IMR-90 (cell line): ENCODE results near the gene DNAJC28. TPM values are rescaled to one million over a fixed set of nuclear protein-coding genes. Genes with fewer than 3 reads are reported as not detected.

Source experiments
- ATAC-seq: fragments of 200-7000 bp; cut with Tn5 transposase; 2 replicates; pipeline ENCODE4 v1.9.1; 2020; ENCODE audit warnings: low read depth, mild to moderate bottlenecking, moderate library complexity
- BruUV-seq: library from RNA; stranded (reverse); fragments of 400-500 nt; replicated peaks from 2 replicates; lab custom pipeline; 2021; lab: Mats Ljungman, UMichigan
- CTCF ChIA-PET: fragments of 300-600 bp; formaldehyde crosslinking; extraction: SDS; loops from one replicate; lab custom pipeline; 2021; ENCODE audit warnings: antibody characterized with exemption; lab: Yijun Ruan, JAX
- POLR2A ChIA-PET: fragments of 300-600 bp; sonication (Branson Sonifier 250); formaldehyde crosslinking; loops from one replicate; lab custom pipeline; 2022; ENCODE audit warnings: antibody characterized with exemption; ENCODE audit not compliant: unreplicated experiment; lab: Charles Lee
- DNase-seq: peaks from one replicate; pipeline ENCODE4 v3.0.0; 2013
- H2AFZ ChIP-seq: replicated peaks from 2 replicates; pipeline ENCODE3; 2013; ENCODE audit warnings: low read length, mild to moderate bottlenecking; ENCODE audit not compliant: poor library complexity
- H2AK5ac ChIP-seq: 2 replicates; pipeline ENCODE4 v1.6.1; 2013; ENCODE audit warnings: low read depth, low read length, inconsistent platforms
- H2AK9ac ChIP-seq: replicated peaks from 2 replicates; pipeline ENCODE3; 2013; ENCODE audit warnings: mild to moderate bottlenecking, low read depth, low read length, moderate library complexity; ENCODE audit not compliant: poor library complexity
- H2BK120ac ChIP-seq: 2 replicates; pipeline ENCODE4 v1.6.1; 2013; ENCODE audit warnings: low read depth, low read length, inconsistent platforms
- H2BK15ac ChIP-seq: 3 replicates; pipeline ENCODE4 v1.6.1; 2013; ENCODE audit warnings: low read depth, low read length, inconsistent platforms
- H2BK20ac ChIP-seq: 2 replicates; pipeline ENCODE4 v1.6.1; 2013; ENCODE audit warnings: low read depth, mild to moderate bottlenecking, inconsistent platforms, low read length, moderate library complexity
- H2BK5ac ChIP-seq: 2 replicates; pipeline ENCODE4 v1.6.1; 2013; ENCODE audit warnings: mild to moderate bottlenecking, low read depth, low read length, inconsistent platforms; ENCODE audit not compliant: poor library complexity, severe bottlenecking
- H3K14ac ChIP-seq: replicated peaks from 2 replicates; pipeline ENCODE4 v1.6.1; 2013; ENCODE audit warnings: low read depth, low read length, inconsistent platforms
- H3K18ac ChIP-seq: 2 replicates; pipeline ENCODE4 v1.6.1; 2013; ENCODE audit warnings: low read depth, low read length, control low read depth
- H3K23ac ChIP-seq: 2 replicates; pipeline ENCODE4 v1.6.1; 2013; ENCODE audit warnings: low read depth, low read length, inconsistent platforms
- H3K27ac ChIP-seq: 2 replicates; pipeline ENCODE4 v1.5.1; 2013; ENCODE audit warnings: mild to moderate bottlenecking, control low read depth, low read length; ENCODE audit not compliant: insufficient read depth
- H3K27me3 ChIP-seq: 2 replicates; pipeline ENCODE4 v1.6.1; 2013; ENCODE audit warnings: low read length; ENCODE audit not compliant: control insufficient read depth, insufficient read depth
- H3K36me3 ChIP-seq: 2 replicates; pipeline ENCODE4 v1.6.1; 2013; ENCODE audit warnings: low read length, mixed read lengths; ENCODE audit not compliant: control insufficient read depth, insufficient read depth
- H3K4ac ChIP-seq: 2 replicates; pipeline ENCODE4 v1.6.1; 2013; ENCODE audit warnings: low read depth, low read length, inconsistent platforms
- H3K4me1 ChIP-seq: 2 replicates; pipeline ENCODE4 v1.6.1; 2013; ENCODE audit warnings: low read length, mixed read lengths; ENCODE audit not compliant: control insufficient read depth, insufficient read depth
- H3K4me2 ChIP-seq: 2 replicates; pipeline ENCODE4 v1.6.1; 2013; ENCODE audit warnings: low read depth, mild to moderate bottlenecking, control low read depth, low read length, moderate library complexity
- H3K4me3 ChIP-seq: 2 replicates; pipeline ENCODE4 v1.5.1; 2013; ENCODE audit warnings: low read depth, mild to moderate bottlenecking, control low read depth, low read length, moderate library complexity; ENCODE audit not compliant: insufficient read depth
- H3K56ac ChIP-seq: 2 replicates; pipeline ENCODE4 v1.6.1; 2013; ENCODE audit warnings: low read length, inconsistent platforms; ENCODE audit not compliant: insufficient read depth; ENCODE audit errors: extremely low read depth
- H3K79me1 ChIP-seq, 2 experiments: 2 replicates each; pipeline ENCODE4 v1.6.1; 2013; ENCODE audit warnings: low read length in 2 of 2, inconsistent platforms in 1 of 2, low read depth in 1 of 2
- H3K9ac ChIP-seq: 2 replicates; pipeline ENCODE4 v1.6.1; 2013; ENCODE audit warnings: low read depth, low read length, control low read depth
- H3K9me1 ChIP-seq: 2 replicates; pipeline ENCODE4 v1.6.1; 2013; ENCODE audit warnings: low read length, inconsistent platforms; ENCODE audit not compliant: insufficient read depth
- H3K9me3 ChIP-seq: 2 replicates; pipeline ENCODE4 v1.6.1; 2013; ENCODE audit warnings: low read length; ENCODE audit not compliant: control insufficient read depth, insufficient read depth
- H4K20me1 ChIP-seq: 2 replicates; pipeline ENCODE4 v1.6.1; 2013; ENCODE audit warnings: low read length, inconsistent platforms; ENCODE audit not compliant: insufficient read depth
- H4K5ac ChIP-seq: 2 replicates; pipeline ENCODE4 v1.6.1; 2013; ENCODE audit warnings: mild to moderate bottlenecking, low read depth, low read length, control low read depth
- H4K8ac ChIP-seq, 2 experiments: 2 replicates each; pipeline ENCODE4 v1.6.1; 2013; ENCODE audit warnings: low read depth in 2 of 2, low read length in 2 of 2, control low read depth in 1 of 2, inconsistent platforms in 1 of 2
- H4K91ac ChIP-seq: 2 replicates; pipeline ENCODE4 v1.6.1; 2013; ENCODE audit warnings: low read depth, low read length, inconsistent platforms; ENCODE audit not compliant: insufficient read depth
- BHLHE40 ChIP-seq: fragments of 150-350 bp; IDR thresholded peaks from 2 replicates; pipeline ENCODE4 v1.6.1; 2016; ENCODE audit warnings: mild to moderate bottlenecking, low read depth, low read length
- CHD1 ChIP-seq: IDR thresholded peaks from 2 replicates; pipeline ENCODE4 v1.6.1; 2012; ENCODE audit warnings: low read depth, low read length, improper control_type of control experiment
- CTCF ChIP-seq: conservative IDR thresholded peaks from 2 replicates; pipeline ENCODE4 v1.5.1; 2012; ENCODE audit warnings: mild to moderate bottlenecking, low read depth, low read length, improper control_type of control experiment
- POLR2A ChIP-seq: IDR thresholded peaks from 2 replicates; pipeline ENCODE4 v1.6.1; 2012; ENCODE audit warnings: mild to moderate bottlenecking, low read depth, low read length
- WGBS, 2 experiments: methylation state at CpG; one replicate each; pipeline versions ENCODE4 v1.1.5 to v1.1.7; 2013; ENCODE audit warnings: missing lambda C conversion rate in 2 of 2; ENCODE audit not compliant: insufficient read length in 1 of 2; ENCODE audit errors: extremely low coverage in 2 of 2; 5-methylcytosine and 5-hydroxymethylcytosine counted together
- dilution Hi-C: fragments of 300-500 bp; cut with HindIII; formaldehyde crosslinking; loops from one replicate; pipeline ENCODE4 v1.14.3; 2018; ENCODE audit warnings: low sequenced_read_pairs; ENCODE audit not compliant: unreplicated experiment
- in situ Hi-C: fragments of 300-500 bp; cut with MboI; formaldehyde crosslinking; loops from 3 replicates; pipeline ENCODE4 v1.14.3; 2019; ENCODE audit warnings: low sequenced_read_pairs, inconsistent platforms, mixed read lengths
- intact Hi-C: fragments of 100-400 bp; cut with micrococcal nuclease; formaldehyde crosslinking; loops from 2 replicates; pipeline ENCODE4 v1.10.0; 2022
- polyA plus RNA-seq, 3 experiments: library from polyadenylated mRNA; depleted of rRNA; stranded (reverse); fragments of >200 nt; gene quantifications; 2 replicates each; pipeline ENCODE4 v1.2.3, GENCODE V29; 2012; ENCODE audit warnings: low replicate concordance in 1 of 3
- total RNA-seq: library from RNA; depleted of rRNA; stranded (reverse); fragments of >200 nt; gene quantifications from 2 replicates; pipeline ENCODE4 v1.2.3, GENCODE V29; 2012

DNAJC28 gene
- total and polyA plus RNA-seq, 2 of the 4 experiments (the other 2 are of a cell fraction) = 0.54 to 0.65 TPM

DNA sequence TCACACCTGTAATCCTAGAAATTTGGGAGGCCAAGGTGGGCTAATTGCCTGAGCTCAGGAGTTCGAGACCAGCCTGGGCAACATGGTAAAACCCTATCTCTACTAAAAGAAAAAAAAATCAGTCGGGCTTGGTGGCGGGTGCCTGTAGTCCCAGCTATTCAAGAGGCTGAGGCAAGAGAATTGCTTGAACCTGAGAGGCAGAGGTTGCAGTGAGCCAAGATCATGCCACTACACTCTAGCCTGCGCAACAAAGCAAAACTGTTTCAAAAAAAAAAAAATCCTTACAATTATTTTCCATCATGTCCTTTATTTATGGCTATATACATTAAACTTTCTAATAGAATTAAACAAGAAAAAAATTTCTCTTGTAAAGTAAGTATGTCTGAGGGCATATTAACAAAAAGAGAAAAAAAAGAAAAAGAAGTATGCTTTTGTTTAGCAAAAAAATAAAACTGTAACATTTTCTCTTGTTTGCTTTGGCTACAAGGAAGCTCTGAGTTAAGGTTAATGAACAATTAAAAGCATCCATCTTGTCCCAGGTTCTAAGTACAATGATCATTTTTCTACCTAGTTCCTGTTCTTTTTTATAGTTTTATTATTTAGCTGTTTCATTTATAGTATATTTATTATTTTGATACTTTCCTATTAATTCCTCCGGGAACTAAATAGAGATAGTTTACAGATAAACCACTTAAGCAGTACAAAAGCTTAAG, 29.8 kb downstream of the DNAJC28 start:
- ATAC-seq (no peak), DNase-seq (no peak)
- Histone ChIP-seq H2AFZ (no peak overlapping the region), H3K14ac (no peak overlapping the region), H3K23ac (no peak overlapping the region), H3K27me3 (no peaks in the 10 kb centered on the region), H3K27ac (no peak overlapping the region), H4K20me1 (no peaks in the 10 kb centered on the region), H3K4me1 (0 out of 2 replicates have a peak, but pooled peaks cover 3% of the 10 kb centered on the region), H3K9me1 (no peaks in the 10 kb centered on the region), H3K79me1 (no peaks in the 10 kb centered on the region), H2BK20ac (no peak overlapping the region), H2BK5ac (no peak overlapping the region), H4K5ac (no peak overlapping the region), H4K8ac (no peak overlapping the region), H3K36me3 (peaks cover 11% of the 10 kb centered on the region), H3K18ac (no peak overlapping the region), H3K4me3 (no peak overlapping the region), H3K9me3 (no peaks in the 10 kb centered on the region), H2BK120ac (no peak overlapping the region), H3K4me2 (no peak overlapping the region), H3K9ac (no peak overlapping the region), H3K56ac (no peak overlapping the region), H2AK9ac (no peak overlapping the region), H4K91ac (no peak overlapping the region), H2AK5ac (no peak overlapping the region), H2BK15ac (no peak overlapping the region), H3K4ac (no peak overlapping the region)
- in situ Hi-C loops = loop anchor here (25.0 kb wide), 1 partner anchor 474 kb away; no protein-coding TSS in a partner anchor
- dilution Hi-C loops = no loop called here
- no CpG with 5 or more reads among the region's 5 CpGs for WGBS, 2 experiments
- ChIA-PET POLR2A (no interaction called here), CTCF (interaction anchor here (0.6 kb wide), 1 partner anchor 1836 kb away, joined by 3 read pairs; no protein-coding TSS in a partner anchor)
- TF ChIP-seq CTCF (no peak), BHLHE40 (no peak), POLR2A (no peak), CHD1 (no peak)
- intact Hi-C loops = no loop called here
- BruUV-seq = no TSS peak
